Thymus (tissue), 14 donors: ENCODE data around the gene TSLP. TPM values are rescaled to one million over a fixed set of nuclear protein-coding genes. Genes with fewer than 3 reads are reported as not detected.

Source experiments
- DNase-seq, 9 donors: peaks; one replicate each; pipeline ENCODE4 v3.0.0-alpha.2; 2013; ENCODE audit warnings: low spot score in 9 of 9, low read depth in 6 of 9, missing footprints in 1 of 9
- H3K27ac ChIP-seq, 2 donors: one replicate each; pipeline ENCODE4 v1.5.1; 2013; ENCODE audit warnings: control low read depth in 1 of 2, low read depth in 1 of 2, low read length in 1 of 2, mild to moderate bottlenecking in 1 of 2, moderate library complexity in 1 of 2
- H3K27me3 ChIP-seq, 2 donors: one replicate each; pipeline ENCODE4 v1.5.1; 2013; ENCODE audit warnings: low read length in 1 of 2; ENCODE audit not compliant: control insufficient read depth in 2 of 2, insufficient read depth in 1 of 2
- H3K36me3 ChIP-seq, 2 donors: one replicate each; pipeline ENCODE4 v1.5.1; 2013; ENCODE audit warnings: low read length in 1 of 2, mild to moderate bottlenecking in 1 of 2, moderate library complexity in 1 of 2; ENCODE audit not compliant: control insufficient read depth in 2 of 2, insufficient read depth in 2 of 2
- H3K4me1 ChIP-seq, 2 donors: one replicate each; pipeline ENCODE4 v1.5.1; 2013; ENCODE audit warnings: low read length in 2 of 2; ENCODE audit not compliant: control insufficient read depth in 2 of 2, insufficient read depth in 2 of 2
- H3K4me3 ChIP-seq, 2 donors: one replicate each; pipeline ENCODE4 v1.5.1; 2013; ENCODE audit warnings: low read length in 2 of 2, control low read depth in 1 of 2, mild to moderate bottlenecking in 1 of 2
- H3K9me3 ChIP-seq, 2 donors: one replicate each; pipeline ENCODE4 v1.5.1; 2013; ENCODE audit warnings: low read length in 1 of 2, mild to moderate bottlenecking in 1 of 2; ENCODE audit not compliant: control insufficient read depth in 2 of 2, insufficient read depth in 1 of 2
- WGBS: extraction: QIAGEN DNeasy Blood & Tissue Kit; methylation state at CpG from one replicate; pipeline ENCODE4 v1.1.7; 2013; 5-methylcytosine and 5-hydroxymethylcytosine counted together
- long read RNA-seq, 10 donors: transcript quantifications; one replicate each; lab custom pipeline, GENCODE V29; 2026
- polyA plus RNA-seq: library from polyadenylated mRNA; stranded (reverse); fragments of 200-250 nt; gene quantifications from one replicate; pipeline ENCODE4 v1.2.3, GENCODE V29; 2013
- total RNA-seq: library from RNA; stranded (reverse); fragments of 120-200 nt; gene quantifications from one replicate; pipeline ENCODE4 v1.2.4, GENCODE V29; 2013
- donor health status: healthy.

Gene TSLP
- 0.09 TPM for total RNA-seq
- 0.39 TPM for polyA plus RNA-seq
- long read RNA-seq, donor 1, partial matches to known transcripts: 0 of 1 reads
- long read RNA-seq, donor 1, other reads (novel, unspliced or antisense): 0 of 1 reads
- long read RNA-seq, donor 2: 0 reads
- long read RNA-seq, donor 3, partial matches to known transcripts: 0 of 1 reads
- long read RNA-seq, donor 3, other reads (novel, unspliced or antisense): 0 of 1 reads
- long read RNA-seq, donor 4: 0 reads
- long read RNA-seq, donor 5: 0 reads
- long read RNA-seq, donor 6: 0 reads
- long read RNA-seq, donor 7: 0 reads
- long read RNA-seq, donor 8: 0 reads
- long read RNA-seq, donor 9: 0 reads
- long read RNA-seq, donor 10: 0 reads

GRCh38 chr5:111071413-111071812, at the start of gene TSLP:
TSS of gene TSLP (plus strand) at chr5:111071713. CDS start at chr5:111071891, 178 bp downstream.
- Histone ChIP-seq H3K27ac (no peak within 1 kb of the TSS), H3K4me3 (no peak within 1 kb of the TSS)
- DNase-seq: no peak

DNA sequence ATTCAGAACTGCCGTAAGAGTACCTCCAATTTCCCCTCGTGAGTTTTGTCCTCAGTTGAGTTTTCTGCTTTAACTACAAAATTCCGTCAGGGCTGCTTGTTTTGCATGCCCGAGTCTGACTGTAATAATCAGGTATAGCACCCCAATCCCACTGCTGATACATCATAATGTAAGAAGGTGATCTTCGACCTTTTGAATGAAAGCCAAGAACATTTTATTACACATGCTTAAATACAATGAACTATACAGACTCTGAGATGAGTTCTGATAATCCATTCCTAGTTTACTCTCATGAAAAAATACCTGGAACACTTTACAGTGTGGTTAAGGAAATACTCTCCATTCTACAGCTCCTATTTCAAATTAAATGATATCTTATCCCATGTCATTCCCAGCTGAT, 49.2 kb upstream of the TSLP start:
- WGBS: 82% methylated on average over 5 of the region's 5 CpGs
- H3K36me3 ChIP-seq: no peaks in the 10 kb centered on the region
- no peak overlapping the region for H3K27ac ChIP-seq

More at GRCh38 chr5:111071413-111071812, at the start of gene TSLP:
- Histone ChIP-seq H3K9me3 (peaks cover 0 to 4% of the 10 kb centered on the region in 2 donors), H3K36me3 (no peaks in the 10 kb centered on the region), H3K4me1 (peaks cover 0 to 15% of the 10 kb centered on the region in 2 donors), H3K27me3 (peaks cover 40 to 83% of the 10 kb centered on the region in 2 donors)
- WGBS: 84% methylated on average over 4 of the region's 4 CpGs

DNA sequence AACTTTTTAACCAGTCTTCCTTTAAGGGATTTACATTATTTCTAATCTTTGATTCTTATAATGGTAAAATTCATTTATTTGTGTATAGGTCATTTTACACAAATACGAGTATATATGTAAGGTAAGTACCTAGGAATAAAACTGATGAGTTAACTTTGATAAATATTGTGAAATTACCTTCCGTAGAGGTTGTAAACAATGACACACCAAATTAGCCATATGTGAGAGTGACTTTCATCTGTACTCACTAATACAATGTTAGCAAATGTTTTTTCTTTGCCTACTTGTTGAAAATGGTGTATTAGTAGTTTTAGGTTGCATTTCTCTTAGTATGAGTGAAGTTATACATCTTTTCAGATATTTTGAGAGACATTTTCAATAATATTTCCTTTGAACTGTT, 42.6 kb upstream of the TSLP start:
- Histone ChIP-seq H3K9me3 (no peaks in the 10 kb centered on the region), H3K27ac (no peak overlapping the region), H3K27me3 (no peaks in the 10 kb centered on the region), H3K4me3 (no peak overlapping the region), H3K36me3 (no peaks in the 10 kb centered on the region), H3K4me1 (no peaks in the 10 kb centered on the region)
- no peak for DNase-seq
- WGBS: 86% methylated on average over 2 of the region's 2 CpGs

More for the DNA sequence above, 49.2 kb upstream of the TSLP start:
- no peaks in the 10 kb centered on the region for H3K4me1 ChIP-seq
- H3K9me3 ChIP-seq: no peaks in the 10 kb centered on the region
- no peak for DNase-seq
- H3K4me3 ChIP-seq: no peak overlapping the region
- H3K27me3 ChIP-seq: peaks cover 0 to 2% of the 10 kb centered on the region in 2 donors

- WGBS: 57% methylated on average over 5 of the region's 5 CpGs
- H3K36me3 ChIP-seq: no peaks in the 10 kb centered on the region
- no peak for DNase-seq
Measured at GRCh38 chr5:111043712-111044506, 27.6 kb upstream of the TSLP start.

DNA sequence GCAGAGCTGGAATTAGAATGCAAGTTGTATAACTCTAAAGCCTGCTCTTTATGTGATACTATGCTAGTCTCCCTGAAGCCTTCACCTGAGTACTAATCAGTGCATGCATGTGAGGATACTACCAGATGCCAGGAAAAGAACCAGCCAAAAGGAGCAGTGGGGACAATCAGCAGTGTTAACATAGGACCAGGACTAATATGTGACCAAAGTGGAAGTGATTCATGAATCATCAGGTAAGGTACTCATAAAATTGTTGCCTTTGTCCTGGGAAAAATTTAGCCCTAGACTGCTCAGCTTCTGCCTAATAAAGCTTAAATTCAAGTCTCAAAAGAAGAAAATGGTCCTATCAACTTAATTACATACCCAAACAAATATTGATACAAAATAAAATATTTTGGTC, 13.4 kb upstream of the TSLP start:
- DNase-seq: no peak
- Histone ChIP-seq H3K27ac (no peak overlapping the region), H3K27me3 (no peaks in the 10 kb centered on the region), H3K4me1 (no peaks in the 10 kb centered on the region), H3K9me3 (no peaks in the 10 kb centered on the region), H3K36me3 (no peaks in the 10 kb centered on the region), H3K4me3 (no peak overlapping the region)

More at GRCh38 chr5:111043712-111044506, 27.6 kb upstream of the TSLP start:
- no peak overlapping the region for H3K4me3 ChIP-seq
- H3K27me3 ChIP-seq: no peaks in the 10 kb centered on the region
- H3K4me1 ChIP-seq: no peaks in the 10 kb centered on the region
- H3K27ac ChIP-seq: no peak overlapping the region
- no peaks in the 10 kb centered on the region for H3K9me3 ChIP-seq

GRCh38 chr5:111060169-111060568, 11.3 kb upstream of the TSLP start:
- Histone ChIP-seq H3K4me1 (no peaks in the 10 kb centered on the region), H3K27ac (no peak overlapping the region), H3K27me3 (no peaks in the 10 kb centered on the region), H3K36me3 (no peaks in the 10 kb centered on the region), H3K9me3 (no peaks in the 10 kb centered on the region), H3K4me3 (no peak overlapping the region)
- no peak for DNase-seq
- WGBS: 95% methylated on average over 2 of the region's 2 CpGs

- Histone ChIP-seq H3K27ac (no peak overlapping the region), H3K9me3 (no peaks in the 10 kb centered on the region), H3K36me3 (no peaks in the 10 kb centered on the region), H3K4me3 (no peak overlapping the region), H3K27me3 (peaks cover 4 to 8% of the 10 kb centered on the region in 2 donors), H3K4me1 (no peaks in the 10 kb centered on the region)
- no peak for DNase-seq
Measured at GRCh38 chr5:111061618-111062017, 9.9 kb upstream of the TSLP start.

DNA sequence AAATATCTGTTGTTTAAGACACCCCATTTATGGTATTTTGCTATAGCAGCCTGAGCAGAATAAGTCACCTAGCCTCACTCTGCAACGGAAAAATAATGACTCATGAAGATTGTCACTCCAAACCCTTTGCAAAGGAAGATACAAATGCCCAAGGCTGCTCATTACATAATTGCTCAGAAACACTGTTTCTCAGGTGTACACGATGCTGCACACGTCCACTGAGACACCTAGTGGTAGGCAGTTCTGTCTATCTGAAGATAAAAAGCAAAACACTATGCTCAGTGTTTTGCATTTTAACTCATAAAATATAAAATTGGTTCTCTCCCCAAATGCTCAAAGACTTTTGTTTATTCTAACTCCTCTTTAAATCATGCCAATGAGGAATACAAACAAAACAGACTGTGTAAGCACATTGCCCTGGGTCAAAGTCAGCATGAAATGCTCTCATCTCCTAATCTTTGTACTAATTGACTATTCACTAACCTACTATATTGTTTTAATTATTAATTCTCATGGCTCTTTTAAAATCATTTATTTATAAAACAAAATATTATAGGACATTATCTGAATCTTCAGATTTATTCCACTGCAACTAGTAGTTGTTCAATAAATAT, 7.7 kb upstream of the TSLP start:
- no peak overlapping the region for H3K4me3 ChIP-seq
- no peak overlapping the region for H3K27ac ChIP-seq
- no peaks in the 10 kb centered on the region for H3K9me3 ChIP-seq
- H3K36me3 ChIP-seq: no peaks in the 10 kb centered on the region
- 60% methylated on average over 3 of the region's 3 CpGs for WGBS
- H3K4me1 ChIP-seq: no peaks in the 10 kb centered on the region
- peaks cover 5 to 23% of the 10 kb centered on the region in 2 donors for H3K27me3 ChIP-seq
- no peak for DNase-seq
